Central memory CD8-positive, alpha-beta T cell (primary cell): ENCODE data around the gene AKR1C1.
"Not testable (repeated sequence)": the region's sequence is repeated elsewhere in the genome, so short reads cannot be mapped to it uniquely, and the experiment has no call there.

Experiments
- ATAC-seq: fragments of 150-1000 bp; cut with Tn5 transposase; replicated peaks from 2 replicates; pipeline ENCODE4 v1.10.0; 2022; ENCODE audit warnings: mild to moderate bottlenecking, moderate FRiP score, moderate number of reproducible peaks; ENCODE audit not compliant: poor library complexity, severe bottlenecking; ENCODE audit errors: extremely low read depth
- DNase-seq, 2 donors: peaks; one replicate each; pipeline ENCODE4 v3.0.0; 2021; ENCODE audit warnings: low spot score in 2 of 2
- H3K27ac Mint-ChIP-seq: one replicate; pipeline ENCODE4 v1.8.0; 2022; ENCODE audit warnings: low read depth, mild to moderate bottlenecking, moderate library complexity, mixed read lengths
- H3K27me3 Mint-ChIP-seq: one replicate; pipeline ENCODE4 v1.8.0; 2022; ENCODE audit warnings: mixed read lengths
- H3K36me3 Mint-ChIP-seq: one replicate; pipeline ENCODE4 v1.8.0; 2022; ENCODE audit warnings: mild to moderate bottlenecking, moderate library complexity, mixed read lengths; ENCODE audit not compliant: insufficient read depth
- H3K4me1 Mint-ChIP-seq: one replicate; pipeline ENCODE4 v1.8.0; 2022; ENCODE audit warnings: mixed read lengths
- H3K4me3 Mint-ChIP-seq: one replicate; pipeline ENCODE4 v1.8.0; 2022; ENCODE audit warnings: mild to moderate bottlenecking, moderate library complexity, mixed read lengths
- H3K9me3 Mint-ChIP-seq: one replicate; pipeline ENCODE4 v1.8.0; 2022; ENCODE audit warnings: mixed read lengths

The AKR1C1 gene

DNA sequence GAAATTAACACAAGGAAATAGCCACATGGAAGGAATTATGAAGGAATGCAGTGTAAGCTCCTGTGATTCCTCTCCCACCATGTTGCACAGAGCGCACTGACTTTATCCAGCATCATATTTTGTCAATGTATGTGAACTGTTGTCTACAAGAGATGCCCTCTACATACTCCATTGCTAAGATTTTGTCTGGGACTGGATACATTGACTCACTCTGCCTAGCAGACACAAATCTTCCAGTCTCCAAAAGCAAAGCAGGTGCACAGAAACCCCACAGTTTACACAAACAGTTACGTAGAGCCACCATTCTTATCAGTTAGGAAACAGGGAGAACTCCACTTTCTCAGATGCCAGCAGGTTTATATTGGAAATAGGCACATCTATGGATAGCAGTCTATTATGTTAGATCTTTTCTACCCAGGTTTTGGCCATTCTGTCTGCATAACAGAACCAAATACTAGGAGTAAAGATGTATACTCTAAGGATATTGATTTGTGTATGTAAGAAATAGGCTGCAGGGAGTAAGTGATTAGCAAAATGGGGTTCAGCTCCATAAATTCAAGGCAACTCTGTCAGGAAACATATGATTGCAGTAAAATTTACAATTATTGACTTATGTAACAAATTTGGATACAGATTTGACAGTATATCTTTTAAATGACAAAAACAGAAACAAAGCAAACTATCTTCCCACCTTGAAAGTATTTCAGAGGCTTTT is 39.0 kb downstream of the AKR1C1 start:
- no peaks in the 10 kb centered on the region for H3K36me3 Mint-ChIP-seq
- no peak overlapping the region for H3K27ac Mint-ChIP-seq
- ATAC-seq = no peak

DNA sequence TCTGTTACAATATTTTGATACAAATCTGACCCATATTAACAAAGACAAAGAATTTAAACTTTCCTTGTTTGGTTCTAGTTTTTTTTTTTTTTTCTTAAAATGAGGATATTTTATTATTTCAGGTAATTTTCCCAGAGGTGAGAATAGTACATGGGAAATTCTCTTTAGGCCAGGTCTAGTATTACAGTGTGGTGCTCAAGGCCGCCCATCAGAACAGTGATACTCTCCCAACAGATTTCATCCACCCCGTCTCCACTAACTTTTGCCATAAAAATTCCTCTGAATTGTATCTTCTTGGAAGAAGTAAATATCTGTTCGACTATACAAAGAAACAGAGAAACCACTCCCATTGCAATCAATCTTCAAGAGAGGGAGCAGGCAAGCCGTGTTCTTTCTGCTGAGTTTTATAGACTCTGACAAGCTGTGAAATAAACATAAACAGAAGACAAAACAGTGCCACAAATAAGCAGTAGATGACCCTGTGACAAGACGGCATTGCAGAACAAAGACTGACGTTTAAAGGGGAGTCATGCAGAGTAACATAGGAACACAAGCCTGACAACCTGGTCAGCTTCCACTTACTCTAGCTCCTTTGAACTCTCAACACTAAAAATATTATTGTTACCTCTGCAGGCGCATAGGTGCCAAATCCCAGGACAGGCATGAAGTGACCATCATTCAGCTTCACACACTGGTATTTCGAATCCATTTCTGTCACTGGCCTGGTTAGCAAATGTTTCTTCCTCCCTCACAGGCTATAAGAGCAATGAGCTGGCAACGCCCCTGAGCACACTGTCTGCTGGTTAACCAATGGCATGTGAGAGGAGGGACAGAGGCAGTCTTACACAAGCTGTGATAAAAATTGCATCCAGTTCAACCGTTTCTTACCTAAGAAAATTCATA is 40.2 kb downstream of the AKR1C1 start, which contains the start of gene AKR1C2:
Gene AKR1C2 (minus strand): TSS at position 731 of the 903 bp plus-strand sequence. CDS start 22 bp downstream, at position 709.
- not testable (repeated sequence) for H3K4me3 Mint-ChIP-seq, DNase-seq, H3K4me1 Mint-ChIP-seq, H3K36me3 Mint-ChIP-seq, ATAC-seq, H3K27me3 Mint-ChIP-seq, H3K9me3 Mint-ChIP-seq, H3K27ac Mint-ChIP-seq

More for the DNA sequence above, 39.0 kb downstream of the AKR1C1 start:
- Mint-ChIP-seq H3K4me3 (no peak overlapping the region), H3K27me3 (peaks cover 10% of the 10 kb centered on the region), H3K9me3 (peaks cover 7% of the 10 kb centered on the region), H3K4me1 (no peaks in the 10 kb centered on the region)
- DNase-seq = no peak

- not testable (repeated sequence) for H3K27me3 Mint-ChIP-seq, H3K36me3 Mint-ChIP-seq, H3K9me3 Mint-ChIP-seq, H3K4me1 Mint-ChIP-seq, H3K27ac Mint-ChIP-seq, H3K4me3 Mint-ChIP-seq, DNase-seq, ATAC-seq
These were observed 40.8 kb downstream of the AKR1C1 start for GRCh38 chr10:5004030-5004385.

DNA sequence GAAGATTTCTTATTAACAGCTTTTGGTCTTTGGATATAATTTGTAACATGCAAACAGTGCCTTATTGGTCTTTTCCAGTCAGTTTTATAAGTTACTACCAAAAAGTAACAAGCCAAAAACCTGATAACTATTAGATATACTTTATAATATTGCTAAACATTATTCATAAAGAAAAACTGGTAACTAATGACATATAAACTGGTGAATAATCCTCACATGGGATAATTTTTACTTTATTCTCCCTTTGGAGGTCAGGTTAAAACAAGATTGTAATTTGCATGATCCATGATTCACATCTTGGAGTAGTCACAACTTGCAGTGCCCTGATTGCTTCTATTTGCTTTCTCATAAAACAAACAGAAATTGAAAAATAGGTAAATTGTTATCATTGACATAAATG is 41.3 kb downstream of the AKR1C1 start:
- not testable (repeated sequence) for DNase-seq, H3K9me3 Mint-ChIP-seq, H3K27ac Mint-ChIP-seq, H3K4me3 Mint-ChIP-seq, ATAC-seq, H3K27me3 Mint-ChIP-seq, H3K4me1 Mint-ChIP-seq, H3K36me3 Mint-ChIP-seq

GRCh38 chr10:5008857-5009548 is 45.8 kb downstream of the AKR1C1 start:
- not testable (repeated sequence) for H3K4me3 Mint-ChIP-seq, H3K9me3 Mint-ChIP-seq, ATAC-seq, H3K36me3 Mint-ChIP-seq, H3K27me3 Mint-ChIP-seq, DNase-seq, H3K4me1 Mint-ChIP-seq, H3K27ac Mint-ChIP-seq

DNA sequence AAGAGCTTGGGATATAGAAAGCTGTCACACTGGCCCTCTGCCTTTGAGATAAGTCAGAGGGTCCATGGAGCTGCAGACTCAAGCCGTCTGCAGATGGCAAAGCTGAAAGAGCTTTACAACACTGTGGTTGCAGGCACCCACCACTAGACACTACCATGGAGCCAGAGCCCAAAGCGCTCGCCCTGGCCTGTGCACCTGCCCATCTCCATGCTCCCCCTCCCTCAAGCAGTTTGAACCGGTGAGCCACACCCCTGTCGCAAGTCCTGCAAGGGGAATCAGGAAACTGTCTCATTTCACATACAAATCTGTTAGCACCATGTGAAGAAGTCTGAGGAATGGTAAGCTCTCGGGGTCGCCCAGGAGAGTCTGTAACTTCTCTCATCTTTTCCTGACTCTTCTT is 46.8 kb downstream of the AKR1C1 start:
- not testable (repeated sequence) for DNase-seq, H3K4me3 Mint-ChIP-seq, ATAC-seq, H3K9me3 Mint-ChIP-seq, H3K27ac Mint-ChIP-seq, H3K36me3 Mint-ChIP-seq, H3K27me3 Mint-ChIP-seq, H3K4me1 Mint-ChIP-seq

GRCh38 chr10:5011392-5011791 is 48.2 kb downstream of the AKR1C1 start:
- not testable (repeated sequence) for H3K36me3 Mint-ChIP-seq, H3K27ac Mint-ChIP-seq, H3K27me3 Mint-ChIP-seq, DNase-seq, H3K4me1 Mint-ChIP-seq, ATAC-seq, H3K4me3 Mint-ChIP-seq, H3K9me3 Mint-ChIP-seq

- Mint-ChIP-seq H3K4me1 (no peaks in the 10 kb centered on the region), H3K27ac (no peak overlapping the region), H3K36me3 (no peaks in the 10 kb centered on the region), H3K4me3 (no peak overlapping the region), H3K9me3 (no peaks in the 10 kb centered on the region), H3K27me3 (no peaks in the 10 kb centered on the region)
- ATAC-seq = no peak
- DNase-seq = no peak
These were observed 49.4 kb downstream of the AKR1C1 start for GRCh38 chr10:5012595-5012994.

DNA sequence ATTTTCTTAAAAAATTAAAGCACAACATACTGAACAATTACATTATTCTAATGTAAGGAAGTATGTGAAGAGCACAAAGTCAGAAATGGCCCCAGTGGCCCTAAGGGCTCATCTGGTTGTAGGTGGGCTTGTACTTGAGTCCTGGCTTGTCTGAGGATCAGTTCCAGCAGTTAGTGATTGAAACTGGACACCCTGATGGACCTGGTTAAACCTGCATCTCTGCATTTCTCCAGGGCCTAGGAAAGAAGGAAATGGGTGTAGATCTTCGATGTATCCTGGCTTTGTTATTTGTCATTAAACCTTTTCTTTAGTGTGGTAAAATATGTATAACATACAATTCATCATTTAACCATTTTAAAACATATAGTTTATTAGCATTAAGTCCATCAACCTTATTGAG is 50.2 kb downstream of the AKR1C1 start:
- H3K4me1 Mint-ChIP-seq = no peaks in the 10 kb centered on the region
- H3K27ac Mint-ChIP-seq = no peak overlapping the region
- H3K4me3 Mint-ChIP-seq = no peak overlapping the region
- DNase-seq = no peak
- H3K36me3 Mint-ChIP-seq = no peaks in the 10 kb centered on the region
- no peaks in the 10 kb centered on the region for H3K27me3 Mint-ChIP-seq
- H3K9me3 Mint-ChIP-seq = no peaks in the 10 kb centered on the region
- ATAC-seq = no peak

DNA sequence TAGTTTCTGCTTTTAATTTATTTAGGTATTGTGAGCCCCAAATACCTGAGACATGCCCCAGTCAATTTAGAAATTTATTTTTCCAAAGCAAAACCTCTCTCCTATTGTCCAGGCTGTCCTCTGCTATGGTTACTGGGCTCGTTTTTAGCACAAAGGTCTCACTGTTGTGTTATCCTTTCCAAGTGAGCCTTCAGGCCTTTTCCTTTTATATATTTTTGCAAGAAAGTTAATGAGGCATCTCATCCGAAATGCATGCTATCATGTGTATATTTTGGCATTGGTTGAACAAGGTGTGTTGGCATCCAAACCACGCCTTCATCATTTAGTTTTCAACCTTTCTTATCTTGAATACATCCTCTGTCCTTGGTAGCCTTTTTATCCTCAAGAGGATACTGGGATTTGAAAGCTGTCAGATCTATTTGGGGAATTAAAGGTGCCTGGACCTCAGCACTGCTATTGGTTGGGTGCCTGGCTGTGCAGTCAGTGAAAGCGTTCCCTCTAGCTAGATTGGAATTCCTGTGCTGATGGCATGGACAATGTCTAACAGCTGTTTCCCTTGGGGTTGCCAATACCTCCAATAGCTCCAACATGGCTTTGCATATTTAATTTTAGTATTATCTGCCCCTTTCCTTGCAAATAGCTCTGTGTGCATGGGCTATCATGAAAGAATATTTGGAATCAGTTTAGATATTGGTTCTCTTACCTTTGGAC is 51.1 kb downstream of the AKR1C1 start:
- not testable (repeated sequence) for H3K9me3 Mint-ChIP-seq, H3K4me3 Mint-ChIP-seq, DNase-seq, H3K27me3 Mint-ChIP-seq, ATAC-seq, H3K4me1 Mint-ChIP-seq, H3K36me3 Mint-ChIP-seq, H3K27ac Mint-ChIP-seq

DNA sequence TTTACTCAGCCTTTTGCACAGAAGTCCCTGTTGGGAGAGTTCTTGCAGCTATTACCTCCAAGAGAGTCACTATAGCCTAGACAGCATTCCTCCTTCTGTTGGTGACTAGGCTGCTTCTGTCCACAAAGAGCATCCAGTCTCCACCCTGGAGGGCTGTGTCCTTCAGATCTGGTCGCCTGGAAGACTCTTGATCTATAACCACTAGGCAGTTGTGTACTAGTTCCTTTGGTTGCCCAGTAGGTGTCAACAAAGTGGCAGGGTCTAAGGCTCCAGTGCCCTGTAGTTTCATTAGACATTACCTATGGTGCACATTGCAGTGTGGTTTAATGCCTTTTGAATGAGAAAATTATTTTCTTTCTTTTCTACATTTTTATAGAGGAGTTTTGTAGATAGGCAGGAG is 51.7 kb downstream of the AKR1C1 start:
- Mint-ChIP-seq H3K36me3 (no peaks in the 10 kb centered on the region), H3K27me3 (no peaks in the 10 kb centered on the region), H3K4me3 (no peak overlapping the region), H3K9me3 (no peaks in the 10 kb centered on the region), H3K4me1 (no peaks in the 10 kb centered on the region), H3K27ac (no peak overlapping the region)
- ATAC-seq (no peak), DNase-seq (no peak)

DNA sequence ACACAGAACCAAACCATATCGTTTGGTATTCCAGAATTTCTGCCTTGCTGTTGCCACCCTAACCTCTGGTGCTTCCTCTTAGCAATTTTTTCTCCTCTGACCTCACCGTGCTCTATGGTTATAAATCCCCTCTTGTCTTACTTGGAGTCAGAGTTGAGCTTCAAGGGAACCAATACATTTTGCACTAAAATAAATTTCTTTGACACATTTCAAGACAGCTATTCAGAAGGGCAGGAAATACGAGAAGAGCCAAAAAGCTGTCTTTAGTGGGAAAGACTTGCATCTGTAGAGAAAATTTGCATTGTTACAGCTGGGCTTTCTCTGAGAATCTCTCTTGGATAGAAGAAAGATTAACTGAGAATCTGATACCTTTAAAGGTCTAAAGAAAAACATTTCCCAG is 54.9 kb downstream of the AKR1C1 start:
- H3K4me1 Mint-ChIP-seq = no peaks in the 10 kb centered on the region
- DNase-seq (no peak), ATAC-seq (no peak)

More for the DNA sequence above, 54.9 kb downstream of the AKR1C1 start:
- Mint-ChIP-seq H3K27me3 (peaks cover under 1% of the 10 kb centered on the region), H3K36me3 (no peaks in the 10 kb centered on the region), H3K4me3 (no peak overlapping the region), H3K27ac (no peak overlapping the region), H3K9me3 (no peaks in the 10 kb centered on the region)
